ENCODE results near the gene INAFM2. TPM values are rescaled to one million over a fixed set of nuclear protein-coding genes. Genes with fewer than 3 reads are reported as not detected.

Gene INAFM2
- polyA plus RNA-seq, 3 donors = 3.7 to 9.1 (median 7.4) TPM

- H3K27ac ChIP-seq (ENCODE audit: low read depth, low read length) = no peak overlapping the region
- WGBS, 3 donors = 44 to 59% (median 48%) methylated on average over 12 of the region's 12 CpGs
Measured at GRCh38 chr15:40301467-40302179, 21.9 kb upstream of the INAFM2 start.

- 90 to 92% (median 92%) methylated on average over 19 of the region's 19 CpGs for WGBS, 3 donors
Measured at GRCh38 chr15:40302288-40302886, 21.1 kb upstream of the INAFM2 start.

GRCh38 chr15:40302981-40303380 is 20.5 kb upstream of the INAFM2 start:
- no peak overlapping the region for H3K27ac ChIP-seq (ENCODE audit: low read depth, low read length)
- 59 to 74% (median 62%) methylated on average over 11 of the region's 11 CpGs for WGBS, 3 donors

More at GRCh38 chr15:40302288-40302886, 21.1 kb upstream of the INAFM2 start:
- H3K27ac ChIP-seq (ENCODE audit: low read depth, low read length) = no peak overlapping the region

- WGBS, 3 donors = 77 to 88% (median 84%) methylated on average over 2 of the region's 2 CpGs
- no peak overlapping the region for H3K27ac ChIP-seq (ENCODE audit: low read depth, low read length)
Measured at GRCh38 chr15:40303576-40303975, 19.9 kb upstream of the INAFM2 start.

- no peak overlapping the region for H3K27ac ChIP-seq (ENCODE audit: low read depth, low read length)
- 92 to 96% (median 92%) methylated on average over 4 of the region's 4 CpGs for WGBS, 3 donors
Measured at GRCh38 chr15:40305281-40305680, 18.2 kb upstream of the INAFM2 start.

- no peak overlapping the region for H3K27ac ChIP-seq (ENCODE audit: low read depth, low read length)
- WGBS, 3 donors = 51 to 91% (median 55%) methylated on average over 5 of the region's 5 CpGs
Measured at GRCh38 chr15:40306371-40306770, 17.1 kb upstream of the INAFM2 start.

- 53 to 85% (median 66%) methylated on average over 7 of the region's 7 CpGs for WGBS, 3 donors
- no peak overlapping the region for H3K27ac ChIP-seq (ENCODE audit: low read depth, low read length)
Measured at GRCh38 chr15:40306908-40307307, 16.6 kb upstream of the INAFM2 start.

- H3K27ac ChIP-seq (ENCODE audit: low read depth, low read length) = no peak within 1 kb of the TSS
- 29 to 58% (median 32%) methylated on average over 15 of the region's 15 CpGs for WGBS, 3 donors
Measured at GRCh38 chr15:40307421-40308211, 15.9 kb upstream of the INAFM2 start, which contains the start of gene PLCB2. Gene PLCB2 (minus strand): TSS chr15:40307935. CDS start chr15:40307672, 263 bp downstream.

- WGBS, 3 donors = 52 to 88% (median 70%) methylated on average over 8 of the region's 8 CpGs
- no peak overlapping the region for H3K27ac ChIP-seq (ENCODE audit: low read depth, low read length)
Measured at GRCh38 chr15:40309344-40309862, 14.1 kb upstream of the INAFM2 start.

GRCh38 chr15:40310001-40310959 is 13.2 kb upstream of the INAFM2 start:
- WGBS, 3 donors = 12 to 18% (median 16%) methylated on average over 4 of the region's 4 CpGs

GRCh38 chr15:40310993-40311392 is 12.5 kb upstream of the INAFM2 start:
- WGBS, 3 donors = 67 to 71% (median 71%) methylated on average over 3 of the region's 3 CpGs
- no peak overlapping the region for H3K27ac ChIP-seq (ENCODE audit: low read depth, low read length)

More at GRCh38 chr15:40310001-40310959, 13.2 kb upstream of the INAFM2 start:
- no peak overlapping the region for H3K27ac ChIP-seq (ENCODE audit: low read depth, low read length)

GRCh38 chr15:40312370-40313158 is 10.9 kb upstream of the INAFM2 start:
- no peak overlapping the region for H3K27ac ChIP-seq (ENCODE audit: low read depth, low read length)
- WGBS, 3 donors = 82 to 89% (median 86%) methylated on average over 10 of the region's 10 CpGs

GRCh38 chr15:40313531-40314398 is 9.7 kb upstream of the INAFM2 start:
- H3K27ac ChIP-seq (ENCODE audit: low read depth, low read length) = no peak overlapping the region
- WGBS, 3 donors = 35 to 46% (median 38%) methylated on average over 10 of the region's 10 CpGs

GRCh38 chr15:40314723-40315276 is 8.7 kb upstream of the INAFM2 start:
- H3K27ac ChIP-seq (ENCODE audit: low read depth, low read length) = no peak overlapping the region
- 56 to 84% (median 62%) methylated on average over 4 of the region's 4 CpGs for WGBS, 3 donors

GRCh38 chr15:40316931-40317330 is 6.6 kb upstream of the INAFM2 start:
- H3K27ac ChIP-seq (ENCODE audit: low read depth, low read length) = no peak overlapping the region
- 62 to 88% (median 69%) methylated on average over 3 of the region's 3 CpGs for WGBS, 3 donors

GRCh38 chr15:40317580-40317979 is 5.9 kb upstream of the INAFM2 start:
- WGBS, 3 donors = 69 to 78% (median 75%) methylated on average over 4 of the region's 4 CpGs

More at GRCh38 chr15:40317580-40317979, 5.9 kb upstream of the INAFM2 start:
- H3K27ac ChIP-seq (ENCODE audit: low read depth, low read length) = no peak overlapping the region
